Measurements from ENCODE around the gene FILIP1L. TPM values are rescaled to one million over a fixed set of nuclear protein-coding genes. Genes with fewer than 3 reads are reported as not detected.

FILIP1L gene
- polyA plus RNA-seq, 1 donor (not counting 4 experiments of a cell fraction or from before 2014, with no cell fraction given) = 14.7 TPM

DNA sequence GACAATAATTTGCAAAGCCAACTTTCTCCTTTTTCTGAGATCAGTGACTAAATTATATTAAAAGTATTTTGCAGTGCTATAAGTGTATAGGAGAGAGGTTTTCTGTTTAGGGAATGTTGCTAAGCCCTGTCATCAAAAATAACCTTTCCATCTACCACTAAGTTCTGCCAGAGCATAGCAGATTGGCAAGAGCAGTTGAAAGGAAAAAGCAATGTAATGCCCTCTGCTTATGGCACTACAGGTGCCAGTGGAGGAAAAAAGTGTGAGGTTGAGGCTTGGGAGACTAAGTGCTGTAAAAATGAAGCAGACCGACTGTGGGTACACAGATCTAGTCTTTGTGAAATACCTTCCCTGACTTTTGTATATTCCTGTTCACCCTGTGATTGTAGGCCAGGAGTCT, 11.5 kb downstream of the FILIP1L start:
- Histone ChIP-seq H3K4me3 (ENCODE audit: control insufficient read depth in 2 of 3, extremely low read depth in 1 of 3, insufficient read depth in 2 of 3, low read depth in 1 of 3, low read length in 3 of 3) (no peak overlapping the region), H3K9me1 (ENCODE audit: control insufficient read depth, extremely low read depth, insufficient read depth, low read length) (no peaks in the 10 kb centered on the region), H2AFZ (ENCODE audit: control insufficient read depth, low read length) (no peak overlapping the region), H4K20me1 (ENCODE audit: control insufficient read depth, extremely low read depth, insufficient read depth, low read length) (no peaks in the 10 kb centered on the region), H3K79me2 (ENCODE audit: control insufficient read depth, insufficient read depth, low read length) (no peaks in the 10 kb centered on the region), H3K9me3 (ENCODE audit: control insufficient read depth, low read depth, low read length) (no peaks in the 10 kb centered on the region), H3K4me2 (ENCODE audit: control insufficient read depth, extremely low read depth, insufficient read depth, low read depth, low read length) (no peak overlapping the region), H3K27ac (ENCODE audit: control insufficient read depth, insufficient read depth, low read length) (no peak overlapping the region), H3K36me3 (ENCODE audit: control insufficient read depth in 2 of 2, extremely low read depth in 1 of 2, insufficient read depth in 2 of 2, low read length in 2 of 2) (no peaks in the 10 kb centered on the region), H3K9ac (ENCODE audit: control insufficient read depth, extremely low read depth, insufficient read depth, low read length) (no peak overlapping the region), H3K4me1 (ENCODE audit: control insufficient read depth, extremely low read depth, insufficient read depth, low read length) (peaks cover 29% of the 10 kb centered on the region), H3K27me3 (ENCODE audit: control insufficient read depth, extremely low read depth, insufficient read depth, low read length) (no peaks in the 10 kb centered on the region)
- FAIRE-seq (no peak), DNase-seq (ENCODE audit: low read depth, low spot score) (no peak)
- dilution Hi-C loops (cut with MboI; ENCODE audit: extremely low pct_ligation_motif_present, low sequenced_read_pairs) = no loop called here
- no peak for TF ChIP-seq EZH2 (IDR thresholded peaks at IDR 0.05; ENCODE audit: low read length)
- TF ChIP-seq, protein P1, sequence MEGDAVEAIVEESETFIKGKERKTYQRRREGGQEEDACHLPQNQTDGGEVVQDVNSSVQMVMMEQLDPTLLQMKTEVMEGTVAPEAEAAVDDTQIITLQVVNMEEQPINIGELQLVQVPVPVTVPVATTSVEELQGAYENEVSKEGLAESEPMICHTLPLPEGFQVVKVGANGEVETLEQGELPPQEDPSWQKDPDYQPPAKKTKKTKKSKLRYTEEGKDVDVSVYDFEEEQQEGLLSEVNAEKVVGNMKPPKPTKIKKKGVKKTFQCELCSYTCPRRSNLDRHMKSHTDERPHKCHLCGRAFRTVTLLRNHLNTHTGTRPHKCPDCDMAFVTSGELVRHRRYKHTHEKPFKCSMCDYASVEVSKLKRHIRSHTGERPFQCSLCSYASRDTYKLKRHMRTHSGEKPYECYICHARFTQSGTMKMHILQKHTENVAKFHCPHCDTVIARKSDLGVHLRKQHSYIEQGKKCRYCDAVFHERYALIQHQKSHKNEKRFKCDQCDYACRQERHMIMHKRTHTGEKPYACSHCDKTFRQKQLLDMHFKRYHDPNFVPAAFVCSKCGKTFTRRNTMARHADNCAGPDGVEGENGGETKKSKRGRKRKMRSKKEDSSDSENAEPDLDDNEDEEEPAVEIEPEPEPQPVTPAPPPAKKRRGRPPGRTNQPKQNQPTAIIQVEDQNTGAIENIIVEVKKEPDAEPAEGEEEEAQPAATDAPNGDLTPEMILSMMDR (optimal IDR thresholded peaks at IDR 0.05 in 1 of 3, IDR thresholded peaks at IDR 0.05 in 1 of 3, conservative IDR thresholded peaks at IDR 0.05 in 1 of 3; ENCODE audit: extremely low read depth in 1 of 3, insufficient read depth in 2 of 3, low read length in 3 of 3) = no peak

DNA sequence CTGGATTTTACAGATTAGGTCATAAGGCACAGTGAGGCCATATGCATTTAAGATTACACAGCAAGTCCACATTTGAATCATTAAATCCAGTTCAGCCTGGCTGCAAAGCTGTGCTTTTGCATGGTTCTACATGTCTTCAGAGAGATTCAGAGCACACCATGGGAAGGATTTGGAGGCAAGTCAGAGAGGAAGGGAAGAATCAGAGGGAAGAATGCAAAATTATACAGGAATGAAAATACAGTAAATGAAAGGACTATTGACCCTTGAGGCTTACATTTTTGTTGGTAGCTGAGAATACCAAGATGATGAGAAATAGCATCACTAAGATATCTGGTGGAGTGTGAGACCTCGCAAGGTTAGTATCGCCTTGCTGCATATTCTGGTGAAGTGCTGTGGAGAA, 13.9 kb downstream of the FILIP1L start:
- TF ChIP-seq EZH2 (IDR thresholded peaks at IDR 0.05; ENCODE audit: low read length) = no peak
- TF ChIP-seq, protein P1 (optimal IDR thresholded peaks at IDR 0.05 in 1 of 3, IDR thresholded peaks at IDR 0.05 in 1 of 3, conservative IDR thresholded peaks at IDR 0.05 in 1 of 3; ENCODE audit: extremely low read depth in 1 of 3, insufficient read depth in 2 of 3, low read length in 3 of 3) = no peak
- dilution Hi-C loops (cut with MboI; ENCODE audit: extremely low pct_ligation_motif_present, low sequenced_read_pairs) = no loop called here
- Histone ChIP-seq H2AFZ (ENCODE audit: control insufficient read depth, low read length) (no peak overlapping the region), H3K9me1 (ENCODE audit: control insufficient read depth, extremely low read depth, insufficient read depth, low read length) (no peaks in the 10 kb centered on the region), H3K9ac (ENCODE audit: control insufficient read depth, extremely low read depth, insufficient read depth, low read length) (no peak overlapping the region), H3K36me3 (ENCODE audit: control insufficient read depth in 2 of 2, extremely low read depth in 1 of 2, insufficient read depth in 2 of 2, low read length in 2 of 2) (no peaks in the 10 kb centered on the region), H3K4me2 (ENCODE audit: control insufficient read depth, extremely low read depth, insufficient read depth, low read depth, low read length) (no peak overlapping the region), H3K9me3 (ENCODE audit: control insufficient read depth, low read depth, low read length) (no peaks in the 10 kb centered on the region), H3K4me3 (ENCODE audit: control insufficient read depth in 2 of 3, extremely low read depth in 1 of 3, insufficient read depth in 2 of 3, low read depth in 1 of 3, low read length in 3 of 3) (no peak overlapping the region), H3K27ac (ENCODE audit: control insufficient read depth, insufficient read depth, low read length) (no peak overlapping the region), H3K4me1 (ENCODE audit: control insufficient read depth, extremely low read depth, insufficient read depth, low read length) (peaks cover 6% of the 10 kb centered on the region), H3K79me2 (ENCODE audit: control insufficient read depth, insufficient read depth, low read length) (no peaks in the 10 kb centered on the region), H3K27me3 (ENCODE audit: control insufficient read depth, extremely low read depth, insufficient read depth, low read length) (no peaks in the 10 kb centered on the region), H4K20me1 (ENCODE audit: control insufficient read depth, extremely low read depth, insufficient read depth, low read length) (no peaks in the 10 kb centered on the region)
- FAIRE-seq = peak; percentile 63
- no peak for DNase-seq (ENCODE audit: low read depth, low spot score)

All from keratinocyte (primary cell).